22Rv1 (cell line): ENCODE data around the gene NR2F1-AS1.

Source experiments
- H3K27ac ChIP-seq: fragments of 450-650 bp; 2 replicates; pipeline ENCODE4 v1.5.1; 2017
- ZFX ChIP-seq: fragments of 450-650 bp; IDR thresholded peaks from 2 replicates; pipeline ENCODE4 v1.6.1; 2017; ENCODE audit warnings: antibody characterized with exemption, borderline replicate concordance
- TF ChIP-seq, protein P1 (sequence below): fragments of 450-650 bp; IDR thresholded peaks from 2 replicates; pipeline ENCODE4 v1.5.1; 2017; ENCODE audit warnings: mild to moderate bottlenecking

NR2F1-AS1 gene

DNA sequence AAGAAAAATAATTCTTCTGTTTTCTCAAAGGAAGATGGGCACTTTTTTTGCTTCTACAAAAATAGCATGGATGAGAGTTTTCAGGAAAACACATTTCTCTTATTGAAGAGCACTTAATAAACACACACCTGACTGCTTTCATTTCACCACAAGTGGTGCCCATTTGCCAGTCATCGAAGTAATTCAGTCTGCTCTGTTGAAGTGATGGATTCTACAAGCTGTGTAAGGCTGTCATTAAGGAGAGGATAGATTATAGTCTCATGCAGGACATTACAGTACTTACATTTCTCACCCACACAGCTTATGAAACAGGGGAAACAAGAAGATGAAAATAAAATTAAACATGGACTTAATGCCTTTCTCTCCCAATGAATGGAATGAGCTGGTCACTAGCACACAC lies 165.2 kb downstream of the NR2F1-AS1 start:
- no peak for TF ChIP-seq ZFX
- TF ChIP-seq, protein P1, sequence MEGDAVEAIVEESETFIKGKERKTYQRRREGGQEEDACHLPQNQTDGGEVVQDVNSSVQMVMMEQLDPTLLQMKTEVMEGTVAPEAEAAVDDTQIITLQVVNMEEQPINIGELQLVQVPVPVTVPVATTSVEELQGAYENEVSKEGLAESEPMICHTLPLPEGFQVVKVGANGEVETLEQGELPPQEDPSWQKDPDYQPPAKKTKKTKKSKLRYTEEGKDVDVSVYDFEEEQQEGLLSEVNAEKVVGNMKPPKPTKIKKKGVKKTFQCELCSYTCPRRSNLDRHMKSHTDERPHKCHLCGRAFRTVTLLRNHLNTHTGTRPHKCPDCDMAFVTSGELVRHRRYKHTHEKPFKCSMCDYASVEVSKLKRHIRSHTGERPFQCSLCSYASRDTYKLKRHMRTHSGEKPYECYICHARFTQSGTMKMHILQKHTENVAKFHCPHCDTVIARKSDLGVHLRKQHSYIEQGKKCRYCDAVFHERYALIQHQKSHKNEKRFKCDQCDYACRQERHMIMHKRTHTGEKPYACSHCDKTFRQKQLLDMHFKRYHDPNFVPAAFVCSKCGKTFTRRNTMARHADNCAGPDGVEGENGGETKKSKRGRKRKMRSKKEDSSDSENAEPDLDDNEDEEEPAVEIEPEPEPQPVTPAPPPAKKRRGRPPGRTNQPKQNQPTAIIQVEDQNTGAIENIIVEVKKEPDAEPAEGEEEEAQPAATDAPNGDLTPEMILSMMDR: no peak
- no peak overlapping the region for H3K27ac ChIP-seq

DNA sequence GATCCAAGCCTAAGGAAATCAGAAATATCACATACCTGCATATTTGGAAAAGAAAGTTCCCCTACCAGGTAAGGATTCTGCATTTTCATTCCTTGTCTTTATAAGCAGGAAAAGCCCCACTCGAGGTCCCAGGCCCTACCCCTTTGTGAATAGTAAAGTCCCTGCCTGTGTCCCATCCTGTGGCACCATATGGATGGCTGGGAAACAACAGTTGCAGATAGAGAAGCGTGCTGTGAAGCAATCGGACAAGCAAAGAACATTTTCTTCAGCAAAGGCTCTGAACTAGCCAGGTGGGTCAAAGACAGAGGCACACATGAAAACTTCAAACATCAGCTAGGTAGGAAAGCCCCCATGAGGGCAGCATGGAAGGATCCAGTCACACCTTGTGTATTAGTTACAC lies 169.3 kb downstream of the NR2F1-AS1 start:
- TF ChIP-seq ZFX: no peak
- TF ChIP-seq, protein P1: no peak
- H3K27ac ChIP-seq: no peak overlapping the region

DNA sequence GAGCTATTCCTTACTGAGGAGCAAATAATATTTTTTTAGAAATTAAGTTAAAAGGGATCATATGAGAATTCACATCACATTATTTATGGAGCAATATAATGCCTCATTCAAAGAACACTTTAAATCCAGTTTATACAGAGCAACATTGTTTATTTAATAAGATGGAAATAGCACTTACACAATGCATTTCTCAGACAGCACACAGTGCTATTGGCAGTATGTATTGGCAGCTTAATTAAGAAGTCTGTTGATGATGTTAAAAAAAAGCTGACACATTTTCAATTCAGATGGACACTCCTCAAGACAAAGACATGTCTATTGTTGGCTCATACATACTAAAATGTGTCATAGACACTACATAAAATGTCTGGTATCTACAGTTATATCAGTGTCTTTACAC lies 171.3 kb downstream of the NR2F1-AS1 start:
- H3K27ac ChIP-seq: no peak overlapping the region
- no peak for TF ChIP-seq ZFX
- TF ChIP-seq, protein P1: no peak

DNA sequence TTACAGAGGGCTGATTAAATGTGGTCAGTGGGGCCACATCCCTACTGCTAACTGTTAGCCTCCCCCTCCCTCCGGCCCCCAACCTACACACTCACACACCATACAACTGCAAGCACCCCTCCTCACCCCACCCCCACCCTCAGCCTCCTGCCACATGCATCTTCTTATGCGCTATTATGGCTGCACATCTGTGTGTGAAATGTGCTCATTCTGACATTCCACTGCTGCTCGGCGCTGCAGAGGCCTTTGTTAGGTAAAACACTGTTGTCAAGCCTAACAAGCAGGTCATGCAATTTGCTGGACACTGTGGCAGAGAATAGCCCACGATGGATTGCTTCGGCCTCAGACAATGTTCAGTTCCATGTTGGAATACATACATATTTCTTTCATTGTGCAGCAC lies 173.6 kb downstream of the NR2F1-AS1 start:
- TF ChIP-seq, protein P1: no peak
- no peak for TF ChIP-seq ZFX
- no peak overlapping the region for H3K27ac ChIP-seq

DNA sequence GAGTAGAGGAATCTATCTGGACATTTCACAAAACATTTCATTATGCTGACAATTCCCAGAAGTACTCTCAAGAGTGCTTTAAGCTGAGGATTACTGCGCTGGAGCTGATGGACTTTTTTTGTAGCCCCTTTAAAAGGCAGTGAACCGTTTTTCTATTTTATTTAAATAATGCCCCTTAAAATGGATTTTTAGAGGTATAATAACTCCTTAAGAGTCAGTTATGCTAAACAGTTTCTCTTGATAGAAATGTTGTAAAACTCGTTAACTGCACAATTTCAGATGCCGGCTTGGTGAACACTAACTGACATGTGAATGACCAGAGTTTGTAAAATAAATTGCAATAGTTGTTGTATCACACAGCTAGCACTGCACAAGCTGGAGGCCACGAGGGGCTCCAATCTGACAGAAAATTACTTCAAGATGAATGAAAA lies 174.0 kb downstream of the NR2F1-AS1 start:
- H3K27ac ChIP-seq: no peak overlapping the region
- TF ChIP-seq ZFX: no peak
- TF ChIP-seq, protein P1: no peak

DNA sequence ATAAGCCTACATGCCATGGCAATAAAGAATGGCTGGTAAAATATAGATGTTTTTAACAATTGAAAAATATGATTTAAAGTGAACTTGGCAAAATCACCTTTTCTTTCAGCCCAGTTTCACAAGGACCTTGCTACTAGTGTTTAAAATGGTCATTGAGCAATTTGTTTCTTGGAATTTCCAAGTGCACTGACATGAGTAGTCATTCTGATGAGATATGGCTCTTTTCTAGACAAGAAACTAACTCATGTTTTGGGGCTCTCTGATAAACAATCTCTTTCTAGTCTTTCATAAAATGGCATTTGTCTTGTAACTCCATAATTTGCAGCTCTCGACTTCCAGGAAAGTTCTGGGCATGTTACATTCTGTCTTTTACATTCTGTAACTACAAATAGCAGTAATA lies 176.8 kb downstream of the NR2F1-AS1 start:
- TF ChIP-seq, protein P1: no peak
- no peak overlapping the region for H3K27ac ChIP-seq

DNA sequence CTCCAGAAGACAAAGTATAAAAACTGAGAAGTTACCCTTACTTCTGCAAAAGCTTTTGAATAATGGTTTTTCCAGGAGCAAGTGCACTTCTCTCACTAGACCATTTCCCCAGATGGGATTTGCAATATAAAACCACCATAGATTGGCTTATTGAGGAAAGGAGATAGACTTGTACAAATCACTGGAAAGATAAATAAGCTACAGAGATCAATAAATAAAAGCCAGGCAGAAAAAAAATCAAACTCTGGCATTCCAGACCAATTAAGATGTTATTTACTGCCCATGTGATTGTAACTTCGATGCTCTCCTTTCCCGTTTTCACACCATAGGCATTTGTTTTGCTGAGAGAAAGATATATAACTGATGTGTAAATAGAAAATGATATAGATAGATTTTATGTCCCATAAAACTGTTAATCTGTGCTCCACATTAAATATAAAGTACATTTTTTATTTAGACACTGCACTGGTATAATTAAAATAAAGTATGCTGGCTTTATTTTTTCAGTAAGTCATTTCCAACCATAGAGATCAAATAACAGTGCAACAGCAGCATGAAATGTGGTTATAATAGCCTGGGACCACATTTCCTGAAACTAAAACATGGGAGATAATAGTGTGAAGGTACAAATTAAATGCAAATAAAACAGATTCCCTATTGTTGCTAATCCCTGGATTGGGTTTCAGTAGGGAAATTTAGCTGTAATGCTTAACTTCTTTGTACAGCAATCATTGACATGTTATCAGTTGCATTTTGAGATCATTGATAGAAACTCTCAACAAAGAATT lies 177.7 kb downstream of the NR2F1-AS1 start:
- H3K27ac ChIP-seq: no peak overlapping the region
- TF ChIP-seq, protein P1: no peak
- no peak for TF ChIP-seq ZFX
